ENCODE data around the gene GNG14.
A peak's percentile ranks its signal among the peaks of the same experiment; 100 is the strongest.
"Not testable (repeated sequence)": the region's sequence is repeated elsewhere in the genome, so short reads cannot be mapped to it uniquely, and the experiment has no call there.

GNG14 gene

DNA sequence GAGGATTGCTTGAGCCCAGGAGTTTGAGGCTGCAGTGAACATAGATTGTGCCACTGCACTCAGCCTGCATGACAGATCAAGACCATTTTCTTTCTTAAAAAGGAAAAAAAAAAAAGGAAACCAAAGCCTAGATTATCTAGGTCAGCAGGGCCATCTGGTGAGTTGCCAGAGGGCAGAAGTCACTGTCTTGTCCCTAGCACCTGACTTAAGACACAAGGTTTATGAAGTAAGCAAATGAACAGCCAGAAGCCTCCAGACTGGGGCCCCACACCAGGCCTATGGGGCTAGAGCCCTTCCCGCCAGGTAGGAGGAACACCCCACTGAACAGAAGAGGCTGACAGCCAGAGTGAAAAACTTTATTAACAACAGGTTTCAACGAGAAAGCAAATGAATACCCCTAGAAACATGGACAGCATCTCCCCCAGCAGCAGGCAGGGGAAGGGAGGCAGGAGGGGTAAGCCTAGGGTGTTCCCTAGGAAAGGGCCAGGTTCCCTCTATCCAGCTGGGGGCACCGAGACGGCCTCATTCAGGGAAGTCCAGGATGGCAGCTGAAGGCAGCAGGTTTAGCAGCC is 20.0 kb upstream of the GNG14 start:
- DNase-seq: no peak

DNA sequence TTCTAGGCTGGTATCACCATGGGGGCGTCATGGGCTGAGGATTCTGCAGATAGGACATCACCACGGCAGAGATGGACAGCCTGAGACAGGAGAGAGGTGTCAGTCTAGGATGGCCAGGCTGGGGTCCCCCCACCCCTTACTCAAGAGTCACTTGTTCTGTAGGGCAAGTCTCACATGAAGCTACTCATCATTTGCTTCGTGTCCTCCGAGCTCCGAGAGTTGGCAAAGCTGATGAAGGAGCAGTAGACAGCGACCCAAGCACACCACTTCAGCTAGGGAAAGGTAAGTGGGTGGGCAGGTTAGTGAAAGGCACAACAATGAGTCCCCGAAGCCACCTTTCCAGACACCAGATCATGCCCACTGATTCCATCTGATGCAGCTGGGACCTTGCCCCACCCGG is 19.5 kb upstream of the GNG14 start:
- DNase-seq: no peak

DNA sequence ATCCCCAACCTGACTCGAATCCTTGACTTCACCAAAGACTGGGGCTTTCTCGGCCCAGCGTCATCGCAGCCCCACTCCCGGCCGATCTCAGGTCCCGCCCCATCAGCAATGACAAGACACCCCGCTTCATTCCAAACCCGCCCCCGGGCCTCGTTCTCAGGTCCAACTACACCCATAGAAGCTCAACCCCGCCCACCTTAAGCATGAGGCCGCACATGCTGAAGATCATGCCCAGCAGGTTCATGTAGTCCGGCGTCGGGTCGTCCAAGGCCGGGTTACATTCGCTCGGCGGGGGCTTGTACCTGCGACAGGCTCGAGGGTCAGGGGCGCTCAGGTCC is 18.9 kb upstream of the GNG14 start:
- peak; percentile 78 for DNase-seq

DNA sequence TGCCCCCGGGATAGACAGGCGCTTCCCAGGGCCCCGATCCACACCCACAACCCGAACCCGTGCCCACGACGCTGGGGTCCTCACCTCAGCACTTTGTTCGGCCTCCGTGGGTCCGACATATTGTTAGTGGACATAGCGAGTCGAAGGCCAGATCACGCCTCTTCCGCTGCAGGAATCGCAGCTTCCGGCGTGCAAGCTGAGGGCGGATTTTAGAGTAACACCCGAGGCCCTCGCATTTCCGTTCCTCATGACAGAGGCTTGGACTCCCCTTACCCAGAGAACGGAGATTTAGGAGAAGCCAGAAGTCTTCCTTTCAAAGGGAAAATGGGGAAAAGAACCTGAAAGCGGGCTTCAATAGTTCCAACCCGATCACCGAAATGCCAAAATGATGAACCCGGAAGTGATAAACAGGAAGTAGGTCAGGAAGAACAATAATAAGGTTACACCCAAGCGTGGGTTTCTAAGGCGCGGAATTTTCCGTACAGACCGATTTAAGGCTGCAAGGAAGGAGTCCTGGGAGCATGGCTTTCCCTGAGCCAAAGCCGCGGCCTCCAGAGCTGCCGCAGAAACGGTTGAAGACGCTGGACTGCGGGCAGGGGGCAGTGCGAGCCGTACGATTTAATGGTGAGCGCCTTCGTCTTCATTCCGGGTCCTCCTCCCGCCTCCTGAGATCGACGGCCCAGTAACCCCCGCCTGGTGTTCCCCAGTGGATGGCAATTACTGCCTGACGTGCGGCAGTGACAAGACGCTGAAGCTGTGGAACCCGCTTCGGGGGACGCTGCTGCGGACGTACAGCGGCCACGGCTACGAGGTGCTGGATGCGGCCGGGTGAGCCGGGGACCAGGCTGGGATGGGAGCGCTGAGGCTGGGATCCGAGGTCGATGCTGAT is 18.3 kb upstream of the GNG14 start:
- DNase-seq: peak; percentile 80

DNA sequence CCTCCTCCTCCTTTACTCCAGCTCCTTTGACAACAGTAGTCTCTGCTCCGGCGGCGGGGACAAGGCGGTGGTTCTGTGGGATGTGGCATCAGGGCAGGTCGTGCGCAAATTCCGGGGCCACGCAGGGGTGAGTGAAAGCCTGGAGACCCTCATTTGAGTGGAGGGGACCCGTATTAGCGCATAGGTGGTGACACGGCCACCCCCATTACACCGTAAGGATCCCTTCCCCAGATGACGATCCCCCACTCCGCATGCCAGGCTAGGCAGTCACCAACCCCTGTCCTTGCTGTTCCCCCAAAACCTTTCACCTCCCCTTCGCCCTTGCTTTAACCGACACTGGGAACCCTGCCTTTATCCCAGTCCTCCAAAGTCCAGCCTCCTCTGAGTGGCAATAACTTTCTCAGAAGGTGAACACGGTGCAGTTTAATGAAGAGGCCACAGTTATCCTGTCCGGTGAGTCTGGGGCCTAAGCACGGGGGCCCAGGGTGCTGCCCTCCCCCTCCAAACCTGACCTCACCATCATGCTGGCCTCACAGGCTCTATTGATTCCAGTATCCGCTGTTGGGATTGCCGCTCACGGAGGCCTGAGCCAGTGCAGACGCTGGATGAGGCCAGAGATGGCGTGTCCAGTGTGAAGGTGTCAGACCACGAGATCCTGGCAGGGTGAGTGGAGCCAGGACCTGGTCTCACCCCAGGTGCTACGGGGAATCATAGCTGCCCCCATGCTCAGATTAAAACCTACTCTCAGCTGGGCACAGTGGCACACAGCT is 17.5 kb upstream of the GNG14 start:
- no peak for DNase-seq

DNA sequence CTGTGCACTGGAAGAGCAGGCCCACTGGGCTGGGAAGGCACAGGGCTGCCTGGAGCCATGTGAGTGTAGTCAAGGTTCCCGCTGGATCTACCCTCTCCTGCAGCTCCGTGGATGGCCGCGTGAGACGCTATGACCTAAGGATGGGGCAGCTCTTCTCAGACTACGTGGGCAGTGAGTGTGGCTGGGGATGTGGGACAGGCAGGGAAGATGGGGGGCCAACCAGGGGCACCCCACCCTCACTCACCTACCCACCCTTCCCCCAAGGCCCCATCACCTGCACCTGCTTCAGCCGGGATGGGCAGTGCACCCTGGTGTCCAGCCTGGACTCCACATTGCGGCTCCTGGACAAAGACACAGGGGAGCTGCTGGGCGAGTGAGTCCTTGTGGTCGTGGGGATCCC is 15.1 kb upstream of the GNG14 start:
- DNase-seq: no peak

DNA sequence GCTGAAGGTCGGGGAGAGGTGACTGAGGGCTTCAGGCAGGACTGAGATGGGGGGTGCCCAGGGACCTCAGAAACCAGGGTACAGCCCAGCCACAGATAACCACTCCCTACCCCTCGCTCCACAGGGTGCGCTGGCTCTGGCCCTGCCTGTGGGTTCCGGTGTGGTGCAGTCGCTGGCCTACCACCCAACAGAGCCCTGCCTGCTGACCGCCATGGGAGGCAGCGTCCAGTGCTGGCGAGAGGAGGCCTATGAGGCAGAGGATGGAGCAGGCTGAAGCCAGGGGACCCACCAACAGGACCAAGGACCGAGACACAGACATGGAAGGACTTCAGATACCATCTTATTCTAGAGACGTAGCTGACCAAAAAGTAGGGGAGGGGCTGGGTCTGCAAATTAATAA is 12.4 kb upstream of the GNG14 start:
- DNase-seq: no peak

DNA sequence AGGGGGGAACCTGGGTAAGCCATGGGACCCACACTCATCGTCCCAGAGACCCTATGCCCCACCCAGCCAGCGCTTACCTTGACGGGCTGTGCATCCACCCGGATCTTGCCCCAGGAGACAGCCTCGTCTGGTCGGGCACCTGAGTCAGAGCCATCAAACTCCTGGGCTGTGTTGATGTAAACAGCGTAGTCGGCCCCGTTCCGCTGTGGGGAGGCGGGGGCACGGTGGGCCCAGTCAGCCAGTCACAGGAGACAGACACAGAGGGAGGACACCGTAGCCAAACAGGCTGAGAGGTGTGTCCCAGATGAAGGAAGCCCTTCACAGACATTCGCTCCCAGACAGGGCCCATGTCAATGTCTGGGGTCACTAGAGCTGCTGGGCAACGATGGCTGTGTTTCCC is 11.9 kb upstream of the GNG14 start:
- DNase-seq: no peak

DNA sequence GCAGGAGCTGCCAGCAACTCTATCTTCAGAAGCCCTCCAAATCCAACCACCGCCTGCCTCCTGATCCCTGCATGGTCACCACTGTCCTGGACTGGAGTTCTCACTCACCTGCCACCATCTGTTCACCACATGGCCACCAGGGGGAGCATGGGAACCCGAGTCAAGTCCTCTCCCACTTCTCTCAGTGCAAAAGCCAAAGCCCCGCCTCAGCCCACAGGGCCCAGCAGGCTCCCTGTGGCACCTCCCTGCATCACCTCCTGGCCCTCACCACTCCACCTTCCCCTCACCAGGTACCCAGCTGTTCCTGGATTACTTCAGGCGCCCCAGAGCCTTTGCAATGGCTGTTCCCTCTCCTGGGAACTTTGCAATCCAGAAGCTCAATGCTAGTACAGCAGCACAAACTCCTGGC is 11.4 kb upstream of the GNG14 start:
- peak; percentile 94 for DNase-seq

DNA sequence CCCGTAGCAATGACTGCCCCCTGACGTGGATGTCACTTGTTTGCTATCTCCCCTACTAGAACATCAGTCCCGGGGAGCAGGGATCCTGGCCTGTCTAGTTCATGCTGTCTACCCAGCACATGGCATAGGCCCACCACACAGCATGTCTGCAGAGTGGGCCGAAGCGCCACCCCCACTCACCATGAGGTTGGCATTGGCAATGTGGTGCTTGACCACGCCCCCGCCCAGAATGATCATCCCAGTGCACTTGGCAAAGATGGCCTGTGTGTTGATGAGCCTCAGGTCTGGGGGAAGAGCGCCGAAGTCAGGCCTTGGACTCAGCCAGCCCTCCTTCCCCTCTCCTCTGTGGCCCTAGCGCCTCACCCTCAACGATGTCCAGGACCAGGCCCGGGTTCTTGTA is 10.9 kb upstream of the GNG14 start:
- DNase-seq: no peak

DNA sequence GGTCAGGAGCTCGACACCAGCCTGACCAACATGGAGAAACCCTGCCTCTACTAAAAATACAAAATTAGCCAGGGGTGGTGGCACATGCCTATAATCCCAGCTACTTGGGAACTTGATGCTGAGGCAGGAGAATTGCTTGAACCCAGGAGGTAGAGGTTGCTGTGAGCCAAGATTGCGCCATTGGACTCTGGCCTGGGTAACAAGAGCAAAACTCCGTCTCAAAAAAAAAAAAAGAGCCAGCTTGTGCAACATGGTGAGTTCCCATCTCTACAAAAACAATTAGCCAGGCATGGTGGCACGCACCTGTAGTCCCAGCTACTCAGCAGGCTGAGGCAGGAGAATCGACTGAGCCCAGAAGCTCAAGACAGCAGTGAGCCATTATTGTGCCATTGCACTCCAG is 9.8 kb upstream of the GNG14 start:
- DNase-seq: not testable (repeated sequence)

DNA sequence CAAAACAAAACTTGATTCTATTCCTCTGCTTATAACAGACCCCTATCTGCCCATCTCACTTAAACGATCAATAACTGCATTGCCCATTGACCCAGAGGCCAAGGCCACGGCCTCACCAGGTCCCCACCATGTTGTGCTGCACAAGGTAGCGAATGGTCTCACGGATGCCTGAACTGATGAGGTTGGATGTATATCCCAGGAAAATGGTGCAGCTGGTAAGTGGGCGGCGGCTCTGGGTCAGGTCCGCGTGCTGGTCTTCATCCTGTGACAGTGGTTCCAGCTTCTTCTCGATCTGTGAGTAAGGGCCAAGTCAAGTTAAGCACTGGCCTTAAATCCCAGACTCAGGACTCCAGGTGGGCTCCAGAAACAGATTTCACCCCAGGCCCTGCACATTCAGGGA is 7.8 kb upstream of the GNG14 start:
- DNase-seq: no peak

DNA sequence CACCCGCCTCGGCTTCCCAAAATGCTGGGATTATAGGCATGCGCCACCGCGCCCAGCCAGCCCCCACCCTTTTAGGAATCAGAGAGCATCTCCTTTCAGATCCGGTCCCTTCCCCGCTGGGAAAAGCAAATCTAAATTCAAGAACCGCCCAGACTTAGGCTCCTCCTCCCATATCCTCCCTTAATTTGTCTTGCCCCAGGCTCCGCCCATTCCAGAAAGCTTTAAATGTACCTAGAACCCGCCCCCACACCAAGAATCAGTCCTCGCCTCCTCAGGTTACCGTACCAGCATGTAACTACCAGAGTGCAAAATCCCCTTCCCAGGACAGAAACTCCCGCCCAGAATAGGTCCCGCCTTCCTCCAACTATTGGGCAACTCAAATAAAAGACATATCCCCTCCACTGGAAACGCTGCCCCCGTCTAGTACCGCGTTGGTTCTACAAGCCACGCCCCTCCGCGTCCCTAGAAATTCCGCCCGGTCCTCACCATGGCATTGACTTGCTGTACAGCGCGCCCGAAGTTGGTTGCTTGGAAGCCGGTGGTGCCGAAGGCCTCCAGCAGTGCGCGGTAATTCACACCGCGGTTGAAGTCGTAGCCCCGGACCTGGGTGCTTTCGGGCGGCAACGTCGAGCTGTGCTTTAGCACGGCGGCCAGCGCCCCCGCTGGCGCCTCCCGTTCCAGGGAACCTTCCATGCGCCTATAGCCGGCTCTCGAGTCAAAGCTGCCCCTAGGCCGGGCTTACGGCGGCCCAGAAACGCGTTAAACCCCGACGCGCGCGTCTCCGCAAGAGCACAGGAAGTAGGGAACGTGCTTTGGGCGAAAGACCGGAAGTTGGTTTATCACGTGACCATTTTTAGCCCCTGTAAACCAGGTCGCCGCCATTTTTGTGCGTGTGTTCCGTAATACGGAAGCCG is 6.5 kb upstream of the GNG14 start, which contains the start of gene DHPS:
DHPS (minus strand) TSS at position 807 of the 914 bp plus-strand sequence; CDS start at position 693, 114 bp downstream.
- DNase-seq: peak; percentile 93

DNA sequence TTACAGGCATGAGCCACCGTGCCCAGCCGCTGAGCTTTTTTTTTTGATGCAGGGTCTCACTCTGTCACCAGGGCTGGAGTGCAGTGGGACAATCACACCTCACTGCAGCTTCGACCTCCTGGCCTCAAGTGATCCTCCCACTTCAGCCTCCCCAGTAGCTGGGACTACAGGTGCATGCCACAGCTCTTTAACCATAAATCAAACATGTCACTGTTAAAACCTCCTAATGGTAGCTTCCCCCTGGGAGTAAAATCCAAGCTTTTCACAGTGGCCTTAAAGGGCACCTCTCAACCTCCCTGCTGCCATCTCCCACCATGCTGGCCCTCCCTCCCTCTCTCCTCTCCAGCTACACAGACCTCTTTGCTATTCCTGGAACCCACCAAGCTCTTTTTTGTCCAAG is 2.0 kb upstream of the GNG14 start:
- no peak for DNase-seq

DNA sequence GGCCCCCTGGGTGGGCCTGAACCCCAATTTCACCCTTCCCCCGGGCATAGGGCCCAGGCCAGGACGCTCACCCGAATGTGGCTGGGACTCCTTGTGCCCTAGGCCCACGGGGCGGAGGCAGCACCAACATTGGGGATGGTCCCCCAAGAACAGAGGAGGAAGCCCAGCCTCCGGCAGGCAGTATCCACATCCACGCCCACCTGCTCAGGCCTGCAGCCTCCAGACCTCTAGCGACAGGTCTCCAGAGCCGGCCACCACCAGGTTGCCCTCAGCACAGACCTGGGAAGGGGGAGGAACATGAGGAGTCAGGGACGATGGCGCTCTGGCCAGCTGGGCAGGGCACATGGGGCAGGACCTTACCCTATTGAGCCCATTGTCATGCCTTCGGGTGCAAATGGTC is 1.2 kb downstream of the GNG14 start:
- no peak for DNase-seq

DNA sequence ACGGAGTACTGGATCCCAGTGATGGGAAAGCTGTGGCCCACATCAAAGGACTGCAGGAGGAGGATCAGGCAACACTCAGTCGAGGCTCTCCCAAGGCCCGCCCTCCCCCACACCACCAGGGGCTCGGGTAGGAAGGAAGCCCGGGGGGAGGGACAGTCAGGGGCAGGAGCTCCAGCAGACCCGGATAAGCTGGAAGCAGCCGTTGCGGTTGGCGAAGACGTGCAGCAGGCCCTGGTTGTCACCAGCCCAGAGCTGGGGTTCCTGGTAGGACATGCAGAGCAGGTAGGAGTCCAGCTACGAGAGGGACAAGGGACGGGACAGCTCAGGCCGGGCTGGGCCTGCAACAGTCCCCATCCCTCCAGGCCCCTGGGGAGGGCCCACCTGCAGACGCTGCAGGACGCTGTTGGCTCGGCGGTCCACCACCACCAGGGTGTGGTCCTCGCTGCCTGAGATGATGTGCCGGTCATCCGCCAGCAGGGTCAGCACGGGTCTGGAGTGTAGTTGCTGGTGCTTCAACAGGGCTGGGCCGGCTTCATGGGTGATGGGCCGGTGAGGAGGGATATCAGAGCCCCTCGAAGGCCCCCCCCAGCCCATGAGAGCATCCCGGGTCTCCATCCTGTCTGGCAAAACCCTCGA is 1.9 kb downstream of the GNG14 start:
- no peak for DNase-seq

DNA sequence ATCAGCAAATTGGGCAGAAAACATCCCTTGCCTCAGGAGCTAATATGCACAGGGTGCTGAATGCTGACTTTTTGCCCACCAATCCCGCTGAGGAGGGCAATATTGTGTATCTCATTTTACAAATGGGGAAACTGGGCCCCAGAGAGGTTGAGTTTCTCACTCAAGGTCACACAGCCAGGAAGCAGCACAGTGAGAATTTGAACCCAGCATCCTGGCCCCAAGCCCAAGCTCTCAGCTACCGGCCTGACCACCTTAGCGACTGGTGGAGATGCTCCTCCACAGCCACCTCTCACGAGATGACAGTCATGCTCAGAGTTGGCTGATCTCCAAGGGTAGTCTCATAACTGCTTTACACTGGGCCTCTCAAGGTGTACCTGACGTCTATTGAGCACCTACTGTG is 5.2 kb downstream of the GNG14 start:
- DNase-seq: no peak

DNA sequence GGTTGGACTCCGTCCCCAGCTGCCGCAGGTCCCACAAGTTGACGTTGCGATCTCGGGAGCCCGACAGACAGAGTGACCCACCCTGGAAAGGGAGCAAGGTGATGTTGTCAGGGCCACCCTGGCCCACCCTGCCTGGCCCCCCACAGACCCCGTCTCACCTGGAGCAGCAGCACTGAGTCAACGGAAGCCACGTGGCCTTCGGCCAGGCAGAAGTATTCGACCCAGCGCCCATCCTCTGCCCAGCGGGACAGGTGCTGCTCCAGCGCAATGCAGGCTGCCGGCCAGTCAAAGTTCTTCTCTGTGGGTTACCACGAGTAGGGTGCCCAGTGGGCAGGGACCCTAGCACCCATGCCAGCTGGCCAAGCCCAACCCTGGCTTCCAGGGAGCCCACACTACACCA is 6.8 kb downstream of the GNG14 start:
- no peak for DNase-seq

DNA sequence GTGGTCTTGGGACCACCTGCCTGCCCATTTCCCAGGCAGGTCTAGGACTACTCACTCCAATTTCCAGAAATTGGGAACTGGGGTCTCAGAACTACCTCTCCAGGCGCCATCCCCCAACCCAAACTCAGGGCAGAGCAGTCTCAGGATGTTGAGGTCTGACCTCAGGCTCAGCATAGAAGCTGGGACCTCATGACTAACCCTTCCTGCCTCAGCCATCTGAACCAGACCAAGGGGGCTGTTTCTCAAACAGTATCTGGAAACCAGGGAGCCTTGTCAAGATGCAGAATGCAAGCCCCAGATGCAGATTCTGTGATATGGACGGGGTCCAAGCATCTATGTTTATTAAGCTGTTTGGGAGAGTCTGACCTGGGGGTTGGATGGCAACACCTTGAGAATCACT is 7.3 kb downstream of the GNG14 start:
- no peak for DNase-seq

DNA sequence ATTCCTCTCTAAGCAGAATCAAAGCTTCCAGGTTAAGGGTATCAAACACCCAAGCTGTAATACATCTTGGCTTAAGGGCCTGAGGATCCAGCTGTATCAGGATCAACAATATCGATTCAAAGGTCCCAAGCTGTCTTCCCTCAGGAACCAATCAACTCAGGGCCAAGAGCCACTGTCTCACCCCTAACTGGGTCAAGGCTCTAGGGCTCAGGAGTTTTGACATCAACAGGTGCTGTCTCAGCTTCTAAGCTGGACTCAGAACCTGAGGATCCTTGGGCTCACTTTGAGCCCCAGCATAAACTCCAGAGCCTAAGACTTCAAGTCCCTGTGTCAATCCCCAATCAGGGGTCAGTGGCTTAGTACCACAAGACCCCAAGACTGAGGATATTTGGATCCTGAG is 7.7 kb downstream of the GNG14 start:
- DNase-seq: no peak

DNA sequence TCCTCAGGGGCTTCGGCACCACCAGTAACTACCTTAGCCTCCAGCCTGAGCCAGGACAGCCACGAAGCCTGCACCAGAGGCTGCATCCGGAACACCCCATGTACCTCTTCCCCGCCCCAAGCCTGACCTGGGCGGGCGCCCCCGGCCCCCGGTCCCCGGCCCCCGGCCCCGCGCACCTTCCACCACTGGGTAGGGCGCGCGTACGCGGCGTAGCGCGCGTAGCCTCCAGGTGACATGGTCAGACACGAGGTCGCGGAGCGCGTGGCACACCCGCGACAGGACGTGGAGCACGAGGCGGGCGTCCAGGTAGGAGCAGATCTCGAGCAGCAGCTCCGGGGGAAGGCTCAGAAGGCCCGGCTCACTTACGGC is 8.2 kb downstream of the GNG14 start:
- DNase-seq: peak; percentile 43
